ENCODE measurements around the gene MTCH1. TPM values are rescaled to one million over a fixed set of nuclear protein-coding genes. Genes with fewer than 3 reads are reported as not detected.

MTCH1 gene
- total RNA-seq, 1 experiment from 2014 or later: 204 TPM

- Mint-ChIP-seq H3K4me3 (no peak overlapping the region), H3K27me3 (ENCODE audit: low read depth) (no peaks in the 10 kb centered on the region), H3K4me1 (peaks cover 15% of the 10 kb centered on the region), H3K27ac (no peak overlapping the region), H3K36me3 (no peaks in the 10 kb centered on the region), H3K9me3 (no peaks in the 10 kb centered on the region)
- CTCF ChIA-PET: no interaction called here
- DNase-seq (ENCODE audit: low spot score) (no peak), ATAC-seq (no peak)
- POLR2A ChIA-PET: no interaction called here
- no peak for TF ChIP-seq PRRX2 (CRISPR knock-in tag; IDR thresholded peaks at IDR 0.05)
- no peak for TF ChIP-seq CREM (CRISPR knock-in tag; IDR thresholded peaks at IDR 0.05)
- TF ChIP-seq USF2 (CRISPR knock-in tag; IDR thresholded peaks at IDR 0.05): no peak
- TF ChIP-seq SP1 (CRISPR knock-in tag; conservative IDR thresholded peaks at IDR 0.05): no peak
- no peak for TF ChIP-seq ZNF232 (CRISPR knock-in tag; IDR thresholded peaks at IDR 0.05)
- no peak for TF ChIP-seq CBFB (CRISPR knock-in tag; IDR thresholded peaks at IDR 0.05; ENCODE audit: low read depth)
- no peak for TF ChIP-seq ZNF532 (CRISPR knock-in tag; IDR thresholded peaks at IDR 0.05; ENCODE audit: borderline replicate concordance)
- TF ChIP-seq ZBTB21 (CRISPR knock-in tag; IDR thresholded peaks at IDR 0.05; ENCODE audit: borderline replicate concordance): no peak
- TF ChIP-seq ZNF671 (CRISPR knock-in tag; IDR thresholded peaks at IDR 0.05): no peak
- TF ChIP-seq ZNF512 (CRISPR knock-in tag; IDR thresholded peaks at IDR 0.05; ENCODE audit: borderline replicate concordance): no peak
- TF ChIP-seq SMAD3 (CRISPR knock-in tag; IDR thresholded peaks at IDR 0.05; ENCODE audit: borderline replicate concordance): no peak
- no peak for TF ChIP-seq ZNF423 (CRISPR knock-in tag; IDR thresholded peaks at IDR 0.05)
- TF ChIP-seq STAT6 (CRISPR knock-in tag; conservative IDR thresholded peaks at IDR 0.05; ENCODE audit: low read depth): no peak
- TF ChIP-seq TEAD4 (CRISPR knock-in tag; IDR thresholded peaks at IDR 0.05): no peak
- no peak for TF ChIP-seq HMGXB4 (CRISPR knock-in tag; IDR thresholded peaks at IDR 0.05)
- no peak for TF ChIP-seq MLX (CRISPR knock-in tag; IDR thresholded peaks at IDR 0.05)
Observed at GRCh38 chr6:36961441-36962435, 24.3 kb downstream of the MTCH1 start.
